GM18517 (cell line): ENCODE data around the gene SLC18A3.

ENCODE experiments used
- ATAC-seq: cut with Tn5 transposase; IDR thresholded peaks from one replicate; pipeline ENCODE4 v1.9.1; 2021; ENCODE audit warnings: mild to moderate bottlenecking, moderate library complexity; ENCODE audit not compliant: unreplicated experiment

SLC18A3 gene

DNA sequence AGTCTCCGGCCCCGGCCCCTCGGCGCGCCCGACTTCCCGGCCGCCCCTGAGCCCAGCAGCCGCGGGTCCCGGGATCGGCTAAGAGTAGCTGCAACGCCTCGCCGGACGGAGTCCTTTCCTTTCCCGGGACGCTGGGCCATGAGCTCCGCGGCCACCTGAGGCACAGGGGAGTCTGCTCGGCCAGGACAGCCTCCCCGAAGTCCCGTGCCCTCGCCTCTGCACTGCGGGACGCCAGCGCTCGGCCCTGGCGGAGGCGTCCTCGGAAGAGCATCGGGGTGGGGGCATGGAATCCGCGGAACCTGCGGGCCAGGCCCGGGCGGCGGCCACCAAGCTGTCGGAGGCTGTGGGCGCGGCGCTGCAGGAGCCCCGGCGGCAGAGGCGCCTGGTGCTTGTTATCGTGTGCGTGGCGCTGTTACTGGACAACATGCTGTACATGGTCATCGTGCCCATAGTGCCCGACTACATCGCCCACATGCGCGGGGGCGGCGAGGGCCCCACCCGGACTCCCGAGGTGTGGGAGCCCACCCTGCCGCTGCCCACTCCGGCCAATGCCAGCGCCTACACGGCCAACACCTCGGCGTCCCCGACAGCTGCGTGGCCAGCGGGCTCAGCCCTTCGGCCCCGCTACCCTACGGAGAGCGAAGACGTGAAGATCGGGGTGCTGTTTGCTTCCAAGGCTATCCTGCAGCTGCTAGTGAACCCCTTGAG lies 502 bp downstream of the SLC18A3 start:
- ATAC-seq = no peak

GRCh38 chr10:49611166-49611815 lies 1.2 kb downstream of the SLC18A3 start:
- no peak for ATAC-seq

DNA sequence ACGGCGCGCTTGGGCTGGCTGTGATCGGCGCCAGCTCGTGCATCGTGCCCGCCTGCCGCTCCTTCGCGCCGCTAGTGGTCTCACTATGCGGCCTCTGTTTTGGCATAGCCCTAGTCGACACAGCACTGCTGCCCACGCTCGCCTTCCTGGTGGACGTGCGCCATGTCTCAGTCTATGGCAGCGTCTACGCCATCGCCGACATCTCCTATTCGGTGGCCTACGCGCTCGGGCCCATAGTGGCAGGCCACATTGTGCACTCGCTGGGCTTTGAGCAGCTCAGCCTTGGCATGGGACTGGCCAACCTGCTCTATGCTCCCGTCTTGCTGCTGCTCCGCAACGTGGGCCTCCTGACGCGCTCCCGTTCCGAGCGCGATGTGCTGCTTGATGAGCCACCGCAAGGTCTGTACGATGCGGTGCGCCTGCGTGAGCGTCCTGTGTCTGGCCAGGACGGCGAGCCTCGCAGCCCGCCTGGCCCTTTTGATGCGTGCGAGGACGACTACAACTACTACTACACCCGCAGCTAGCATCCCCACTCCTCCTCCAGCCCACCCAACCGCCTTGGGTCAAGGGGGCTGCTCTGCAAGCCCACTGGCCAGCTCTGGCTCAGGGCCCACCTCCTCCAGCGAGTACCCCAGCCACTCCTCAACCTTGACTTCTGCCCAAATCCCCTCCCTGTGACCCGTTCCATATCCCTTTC lies 1.9 kb downstream of the SLC18A3 start:
- ATAC-seq = no peak

DNA sequence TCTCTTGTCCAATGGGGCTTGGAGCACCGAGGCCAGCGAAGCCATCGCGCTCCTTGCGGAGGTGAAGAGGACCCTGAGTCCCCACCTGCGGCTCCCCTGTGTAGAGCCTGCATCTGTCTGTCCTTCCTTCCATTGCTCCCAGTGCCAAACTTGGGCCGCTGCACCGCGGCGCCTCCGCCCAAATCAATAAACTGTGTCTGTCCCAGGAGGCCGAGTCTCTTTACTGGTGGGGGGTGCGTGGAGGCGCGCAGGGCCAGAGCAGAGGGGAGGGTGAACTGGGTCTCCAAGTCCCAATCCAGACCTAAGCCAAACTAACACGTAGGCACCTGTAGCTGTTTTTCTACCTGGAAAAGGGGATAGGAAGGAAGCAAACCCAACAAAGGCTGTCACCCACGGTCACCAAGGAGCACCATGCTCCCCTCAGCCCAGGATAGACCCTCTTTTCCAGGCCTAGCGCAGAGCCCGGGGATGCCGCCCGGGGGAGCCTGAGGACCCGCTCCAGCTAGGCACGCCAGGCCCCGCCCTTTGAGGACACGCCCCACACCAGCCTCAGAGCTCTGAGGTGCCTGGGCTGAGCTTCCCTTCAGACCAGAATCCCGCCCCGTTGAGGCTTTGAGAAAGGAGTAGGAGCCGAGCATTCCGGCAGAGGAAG lies 2.5 kb downstream of the SLC18A3 start:
- ATAC-seq = no peak

DNA sequence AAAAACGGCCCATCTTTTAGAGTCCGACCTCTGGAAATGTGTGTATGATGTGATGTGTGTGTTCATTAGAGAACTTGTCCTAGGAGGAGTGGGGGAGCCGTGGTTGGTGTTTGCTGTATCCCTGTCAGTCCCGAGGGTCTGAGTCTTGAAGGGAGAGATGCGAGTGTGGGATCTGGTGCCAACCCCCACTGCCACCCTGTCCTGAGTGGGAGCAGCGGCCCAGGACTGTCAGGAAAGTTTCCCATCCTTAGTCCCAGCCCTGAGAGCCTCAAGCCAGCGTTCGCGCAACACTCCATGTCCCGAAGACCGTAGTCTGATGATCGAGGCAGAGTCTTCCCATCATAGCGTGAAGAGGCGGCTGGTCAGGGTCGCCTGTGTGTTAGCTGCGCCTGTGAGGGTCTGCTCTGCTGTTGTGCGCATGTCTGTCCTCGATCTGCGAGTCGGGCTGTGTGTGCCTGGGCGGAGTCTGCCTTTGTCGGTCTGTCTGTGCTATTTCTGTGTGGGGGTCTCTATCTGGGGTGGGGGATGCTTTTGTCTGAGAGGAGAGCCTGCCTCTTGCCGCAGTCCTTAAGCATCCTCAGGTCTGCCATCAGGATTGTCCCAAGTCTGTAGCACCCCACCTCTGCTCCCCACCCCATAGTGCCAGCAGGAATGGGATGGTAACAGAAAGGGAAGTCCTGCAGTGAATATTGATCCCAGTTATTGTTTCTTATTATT lies 3.2 kb downstream of the SLC18A3 start:
- ATAC-seq = no peak

GRCh38 chr10:49613882-49614241 lies 3.8 kb downstream of the SLC18A3 start, which contains the start of gene CHAT:
TSS of gene CHAT (plus strand) at chr10:49614037. CDS start at chr10:49614190, 153 bp downstream.
- ATAC-seq = no peak

- ATAC-seq = no peak
Observed at GRCh38 chr10:49614242-49615198, 4.4 kb downstream of the SLC18A3 start.

- ATAC-seq = no peak
Observed at GRCh38 chr10:49615213-49615612, 5.1 kb downstream of the SLC18A3 start.

- no peak for ATAC-seq
Observed at GRCh38 chr10:49615721-49616120, 5.6 kb downstream of the SLC18A3 start.

- no peak for ATAC-seq
Observed at GRCh38 chr10:49616421-49617101, 6.5 kb downstream of the SLC18A3 start.

DNA sequence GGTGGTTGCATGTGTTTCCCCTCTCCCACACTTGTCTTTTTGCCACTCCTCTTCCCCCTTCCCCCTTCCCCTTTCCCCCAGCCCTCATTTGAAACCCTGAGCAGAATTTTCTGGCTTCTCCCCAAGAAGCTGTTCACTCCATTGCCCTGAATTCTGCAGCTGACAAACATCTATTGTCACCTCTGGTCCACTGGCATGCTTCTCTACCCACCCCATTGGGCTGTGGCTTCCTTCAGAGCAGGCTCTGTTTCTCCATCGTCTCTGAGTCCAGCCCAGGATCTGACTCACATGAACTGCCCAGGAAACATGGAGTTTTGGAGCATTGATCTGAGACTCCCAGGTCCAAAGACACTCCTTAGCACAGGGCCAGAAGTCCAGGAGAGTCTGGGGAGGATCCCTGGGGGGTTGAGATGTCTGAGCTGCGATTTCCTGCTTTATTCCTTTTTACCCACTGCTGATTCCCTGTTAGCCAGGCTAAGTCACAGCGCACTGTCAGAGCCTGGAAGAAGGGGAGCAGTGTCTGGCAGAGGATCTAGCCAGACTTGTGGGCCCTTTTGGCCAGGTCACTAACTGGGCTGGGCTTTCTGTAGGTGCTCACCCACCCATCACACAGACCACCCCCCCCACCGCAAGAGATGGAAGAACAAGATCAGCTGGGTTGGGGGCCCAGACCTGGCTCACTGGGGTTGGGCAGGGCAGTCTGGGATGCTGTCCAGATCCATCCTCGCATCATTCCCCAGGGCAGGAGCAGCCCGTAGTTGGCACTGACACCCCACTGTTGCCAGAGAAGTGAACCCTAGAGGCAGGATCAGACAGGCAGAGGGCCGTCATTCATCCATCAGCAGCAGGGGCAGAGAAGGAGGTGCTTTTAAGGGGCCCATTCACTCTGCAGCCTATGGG lies 7.3 kb downstream of the SLC18A3 start:
- ATAC-seq = no peak

DNA sequence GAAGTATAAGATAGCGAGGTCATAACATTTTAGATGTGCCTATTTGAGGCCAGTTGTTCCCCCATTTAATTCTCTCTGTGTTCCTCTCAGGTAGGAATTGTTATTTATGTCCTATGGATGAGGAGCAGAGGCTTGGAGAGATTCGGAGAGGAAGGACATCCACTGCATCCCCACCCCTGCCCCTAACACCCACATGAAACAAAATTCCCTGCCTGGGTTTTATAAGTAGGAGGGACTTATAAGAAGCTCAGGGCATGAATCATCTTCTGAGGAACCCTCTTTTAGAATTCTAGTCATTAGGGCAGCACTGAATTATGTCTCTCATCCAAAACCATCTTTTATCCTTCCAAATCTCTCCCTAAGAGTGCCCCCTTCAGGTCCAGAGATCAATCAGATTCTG lies 8.7 kb downstream of the SLC18A3 start:
- ATAC-seq = no peak

DNA sequence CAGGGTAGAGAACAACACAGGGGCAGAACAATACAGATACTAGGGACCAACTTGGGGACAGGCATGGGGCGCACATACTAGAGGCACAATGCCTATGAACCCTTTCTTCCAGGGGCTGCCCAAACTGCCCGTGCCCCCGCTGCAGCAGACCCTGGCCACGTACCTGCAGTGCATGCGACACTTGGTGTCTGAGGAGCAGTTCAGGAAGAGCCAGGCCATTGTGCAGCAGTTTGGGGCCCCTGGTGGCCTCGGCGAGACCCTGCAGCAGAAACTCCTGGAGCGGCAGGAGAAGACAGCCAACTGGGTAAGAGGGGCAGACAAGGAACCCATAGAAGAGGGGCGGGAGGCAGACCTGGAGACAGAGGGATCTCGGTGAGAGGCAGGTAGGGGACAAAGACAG lies 9.5 kb downstream of the SLC18A3 start:
- ATAC-seq = no peak

DNA sequence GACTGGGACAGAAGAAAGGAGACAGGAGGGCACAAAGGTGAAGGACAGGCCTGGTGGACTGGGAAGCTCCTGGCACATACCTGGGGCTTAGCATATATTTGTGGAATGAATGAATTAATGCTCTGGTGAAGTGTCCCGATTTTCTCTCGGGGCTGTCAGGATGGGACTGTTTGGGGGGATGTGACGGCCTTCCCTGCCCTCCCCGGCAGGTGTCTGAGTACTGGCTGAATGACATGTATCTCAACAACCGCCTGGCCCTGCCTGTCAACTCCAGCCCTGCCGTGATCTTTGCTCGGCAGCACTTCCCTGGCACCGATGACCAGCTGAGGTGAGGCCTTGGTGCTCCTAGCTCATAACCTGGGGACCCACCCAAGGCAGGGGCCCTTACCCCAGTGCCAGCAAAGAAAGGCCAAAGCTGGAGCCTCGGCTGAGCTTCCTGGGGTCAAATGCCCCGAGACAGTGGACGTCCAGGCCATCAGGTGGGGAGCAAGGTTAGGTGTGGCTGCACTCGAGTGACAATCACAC lies 10.2 kb downstream of the SLC18A3 start:
- ATAC-seq = no peak

- ATAC-seq = no peak
Observed at GRCh38 chr10:49620841-49621378, 10.8 kb downstream of the SLC18A3 start.

- ATAC-seq = no peak
Observed at GRCh38 chr10:49621561-49621960, 11.5 kb downstream of the SLC18A3 start.
